ENCODE measurements around the gene HSPH1. TPM values are rescaled to one million over a fixed set of nuclear protein-coding genes. Genes with fewer than 3 reads are reported as not detected.

Gene HSPH1
- total RNA-seq, 1 experiment from 2014 or later = 145 TPM

- in situ Hi-C loops (cut with HindIII; ENCODE audit: low pct_unique_long_range_greater_than_20kb, low sequenced_read_pairs) = no loop called here
- no peak for TF ChIP-seq CTCF (IDR thresholded peaks at IDR 0.05)
- TF ChIP-seq SIN3A (IDR thresholded peaks at IDR 0.05; ENCODE audit: borderline replicate concordance, insufficient read depth, low read depth, low read length) = no peak
- no peak for TF ChIP-seq TCF7L2 (IDR thresholded peaks at IDR 0.05; ENCODE audit: low read depth, low read length)
- no peak for TF ChIP-seq REST (IDR thresholded peaks at IDR 0.05; ENCODE audit: insufficient read depth in 1 of 2, low read depth in 2 of 2, low read length in 1 of 2)
- no peak for TF ChIP-seq POLR2AphosphoS5 (IDR thresholded peaks at IDR 0.05; ENCODE audit: low read depth, low read length)
- no peaks in the 10 kb centered on the region for H3K4me1 ChIP-seq (ENCODE audit: control insufficient read depth, insufficient read depth, low read length)
Observed at GRCh38 chr13:31192306-31192705, 30.6 kb upstream of the HSPH1 start.

GRCh38 chr13:31191748-31192147, 30.0 kb upstream of the HSPH1 start:
- H3K4me1 ChIP-seq (ENCODE audit: control insufficient read depth, insufficient read depth, low read length) = no peaks in the 10 kb centered on the region
- BruUV-seq (replicated peaks) = no TSS peak
- in situ Hi-C loops (cut with HindIII; ENCODE audit: low pct_unique_long_range_greater_than_20kb, low sequenced_read_pairs) (no loop called here), intact Hi-C loops (cut with micrococcal nuclease; ENCODE audit: unreplicated experiment) (no loop called here)
- H3K27ac ChIP-seq (ENCODE audit: low read length) = no peak overlapping the region
- DNase-seq (ENCODE audit: low read depth, low spot score) (no peak), ATAC-seq (no peak)
- no peaks in the 10 kb centered on the region for H3K36me3 ChIP-seq (ENCODE audit: control insufficient read depth, insufficient read depth, low read length)
- CTCF ChIA-PET = no interaction called here
- POLR2A ChIA-PET = no interaction called here
- TF ChIP-seq SIN3A (IDR thresholded peaks at IDR 0.05; ENCODE audit: borderline replicate concordance, insufficient read depth, low read depth, low read length) = no peak
- H3K4me3 ChIP-seq (ENCODE audit: low read depth in 2 of 2, low read length in 2 of 2) = no peak overlapping the region
- H3K27me3 ChIP-seq (ENCODE audit: control insufficient read depth, insufficient read depth, low read length) = no peaks in the 10 kb centered on the region
- H3K9me3 ChIP-seq (ENCODE audit: control insufficient read depth, insufficient read depth, low read depth, low read length) = no peaks in the 10 kb centered on the region

More at GRCh38 chr13:31192306-31192705, 30.6 kb upstream of the HSPH1 start:
- H3K27me3 ChIP-seq (ENCODE audit: control insufficient read depth, insufficient read depth, low read length) = no peaks in the 10 kb centered on the region
- H3K27ac ChIP-seq (ENCODE audit: low read length) = no peak overlapping the region
- no TSS peak for BruUV-seq (replicated peaks)
- H3K4me3 ChIP-seq (ENCODE audit: low read depth in 2 of 2, low read length in 2 of 2) = no peak overlapping the region
- no peaks in the 10 kb centered on the region for H3K36me3 ChIP-seq (ENCODE audit: control insufficient read depth, insufficient read depth, low read length)
- no peak for ATAC-seq
- CTCF ChIA-PET = no interaction called here
- no peak for DNase-seq (ENCODE audit: low read depth, low spot score)
- intact Hi-C loops (cut with micrococcal nuclease; ENCODE audit: unreplicated experiment) = no loop called here
- no peaks in the 10 kb centered on the region for H3K9me3 ChIP-seq (ENCODE audit: control insufficient read depth, insufficient read depth, low read depth, low read length)
- POLR2A ChIA-PET = no interaction called here

- POLR2A ChIA-PET = interaction anchor here (0.7 kb wide), 1 partner anchor 381 kb away, joined by 7 read pairs; no protein-coding TSS in a partner anchor
- Histone ChIP-seq H3K27ac (ENCODE audit: low read length) (no peak overlapping the region), H3K9me3 (ENCODE audit: control insufficient read depth, insufficient read depth, low read depth, low read length) (no peaks in the 10 kb centered on the region), H3K36me3 (ENCODE audit: control insufficient read depth, insufficient read depth, low read length) (no peaks in the 10 kb centered on the region), H3K4me3 (ENCODE audit: low read depth in 2 of 2, low read length in 2 of 2) (no peak overlapping the region), H3K4me1 (ENCODE audit: control insufficient read depth, insufficient read depth, low read length) (no peaks in the 10 kb centered on the region), H3K27me3 (ENCODE audit: control insufficient read depth, insufficient read depth, low read length) (no peaks in the 10 kb centered on the region)
- ATAC-seq (no peak), DNase-seq (ENCODE audit: low read depth, low spot score) (no peak)
- TF ChIP-seq POLR2AphosphoS5 (IDR thresholded peaks at IDR 0.05; ENCODE audit: low read depth, low read length) (no peak), TCF7L2 (IDR thresholded peaks at IDR 0.05; ENCODE audit: low read depth, low read length) (no peak), REST (IDR thresholded peaks at IDR 0.05; ENCODE audit: insufficient read depth in 1 of 2, low read depth in 2 of 2, low read length in 1 of 2) (no peak), SIN3A (IDR thresholded peaks at IDR 0.05; ENCODE audit: borderline replicate concordance, insufficient read depth, low read depth, low read length) (no peak), CTCF (IDR thresholded peaks at IDR 0.05) (no peak)
- CTCF ChIA-PET = no interaction called here
- intact Hi-C loops (cut with micrococcal nuclease; ENCODE audit: unreplicated experiment) (no loop called here), in situ Hi-C loops (cut with HindIII; ENCODE audit: low pct_unique_long_range_greater_than_20kb, low sequenced_read_pairs) (no loop called here)
- no TSS peak for BruUV-seq (replicated peaks)
Observed at GRCh38 chr13:31184981-31185645, 23.4 kb upstream of the HSPH1 start.

Measured in Panc1 (cell line).